SU-DHL-6 (cell line): ENCODE data around the gene DNAH17.

Experiments
- H2AFZ ChIP-seq: fragments of 200-600 bp; sonication (generic); 2 replicates; pipeline ENCODE4 v1.6.1; 2014; ENCODE audit warnings: low read depth, mild to moderate bottlenecking, moderate library complexity, mixed read lengths, antibody characterized with exemption, low read length; ENCODE audit not compliant: severe bottlenecking
- H3F3A ChIP-seq: fragments of 200-600 bp; shearing (Covaris generic); 2 replicates; pipeline ENCODE4 v1.6.0; 2016; ENCODE audit warnings: antibody characterized with exemption, mild to moderate bottlenecking; ENCODE audit not compliant: insufficient read depth
- H3K27ac ChIP-seq: fragments of 200-600 bp; sonication (generic); 2 replicates; pipeline ENCODE4 v1.5.1; 2016; ENCODE audit warnings: low read depth, mild to moderate bottlenecking, low read length, moderate library complexity, mixed read lengths
- H3K27me3 ChIP-seq: fragments of 200-600 bp; sonication (generic), shearing (Covaris generic); 2 replicates; pipeline ENCODE4 v1.6.0; 2014; ENCODE audit warnings: mild to moderate bottlenecking, low read length
- H3K36me3 ChIP-seq: fragments of 200-600 bp; sonication (generic); 2 replicates; pipeline ENCODE4 v1.6.1; 2014; ENCODE audit warnings: mild to moderate bottlenecking, low read length, mixed read lengths
- H3K4me2 ChIP-seq: fragments of 300-600, 200-600 bp; shearing (Covaris generic), sonication (generic); 2 replicates; pipeline ENCODE4 v1.6.0; 2014; ENCODE audit warnings: low read length, low read depth, mild to moderate bottlenecking; ENCODE audit not compliant: poor library complexity, severe bottlenecking
- H3K4me3 ChIP-seq: fragments of 200-600 bp; sonication (generic); 2 replicates; pipeline ENCODE4 v1.5.1; 2014; ENCODE audit warnings: antibody characterized with exemption, low read length, mild to moderate bottlenecking, mixed read lengths; ENCODE audit not compliant: insufficient read depth, poor library complexity, severe bottlenecking
- H3K79me2 ChIP-seq: fragments of 200-600 bp; sonication (generic); 2 replicates; pipeline ENCODE4 v1.6.1; 2014; ENCODE audit warnings: mild to moderate bottlenecking, low read length, moderate library complexity; ENCODE audit not compliant: insufficient read depth
- H3K9ac ChIP-seq: fragments of 200-600 bp; sonication (generic); 2 replicates; pipeline ENCODE4 v1.7.0; 2014; ENCODE audit warnings: mild to moderate bottlenecking, low read length
- H3K9me2 ChIP-seq: fragments of 200-600 bp; sonication (generic); replicated peaks from 2 replicates; pipeline ENCODE4 v1.6.1; 2014; ENCODE audit warnings: low read length; ENCODE audit not compliant: insufficient read depth
- H3K9me3 ChIP-seq: fragments of 200-600 bp; sonication (generic); 2 replicates; pipeline ENCODE4 v1.6.1; 2014; ENCODE audit warnings: low read length, mixed read lengths; ENCODE audit not compliant: insufficient read depth
- H4K20me1 ChIP-seq: fragments of 200-600 bp; sonication (generic); 2 replicates; pipeline ENCODE4 v1.6.1; 2014; ENCODE audit warnings: low read depth, mild to moderate bottlenecking, antibody characterized with exemption, low read length, moderate library complexity, mixed read lengths
- CTCF ChIP-seq: fragments of 200-600 bp; sonication (generic); IDR thresholded peaks from one replicate; pipeline ENCODE4 v1.5.1; 2017; ENCODE audit warnings: antibody characterized with exemption, mild to moderate bottlenecking, low read length, moderate library complexity; ENCODE audit not compliant: insufficient read depth, poor library complexity, severe bottlenecking
- EZH2phosphoT487 ChIP-seq: fragments of 200-600 bp; sonication (generic), shearing (Covaris generic); conservative IDR thresholded peaks from 2 replicates; pipeline ENCODE4 v1.6.1; 2018; ENCODE audit warnings: mild to moderate bottlenecking, antibody characterized with exemption, low read length, moderate library complexity, mixed read lengths

DNAH17 gene

DNA sequence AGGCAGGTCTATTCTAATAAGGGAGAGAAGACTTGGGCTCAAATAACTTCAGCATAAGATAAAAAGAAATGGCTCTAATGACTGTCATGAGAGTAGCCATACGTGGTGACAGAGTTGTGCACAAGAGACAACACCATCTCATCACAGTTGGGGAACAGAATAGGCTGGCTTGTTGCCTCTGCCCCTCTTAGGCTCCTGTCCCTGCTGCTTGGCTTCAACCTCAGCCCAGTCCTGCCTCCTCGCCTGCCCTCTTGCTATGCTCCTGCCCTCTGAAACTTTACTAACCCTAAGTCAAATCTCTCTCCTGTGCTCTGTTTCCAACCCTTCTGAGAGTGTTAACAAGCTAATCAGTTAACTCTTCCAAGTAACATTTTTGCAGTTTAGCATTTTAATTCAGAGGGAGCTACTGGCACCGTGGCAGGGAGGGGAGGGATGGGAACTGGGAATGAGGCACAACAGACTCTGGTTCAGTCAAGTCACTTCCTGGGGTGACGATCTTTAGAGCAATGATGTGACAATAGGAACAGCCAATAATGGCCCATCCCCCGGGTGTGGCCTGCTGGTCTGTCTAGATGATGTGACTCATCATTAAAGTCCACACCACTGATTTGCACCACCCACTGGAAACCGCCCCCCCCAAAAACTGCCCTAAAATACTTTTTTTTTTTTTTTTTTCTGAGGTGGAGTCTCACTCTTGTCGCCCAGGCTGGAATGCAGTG, 35.5 kb downstream of the DNAH17 start:
- no peak for TF ChIP-seq EZH2phosphoT487
- no peak for TF ChIP-seq CTCF
- Histone ChIP-seq H4K20me1 (no peaks in the 10 kb centered on the region), H3K36me3 (no peaks in the 10 kb centered on the region), H3K79me2 (no peaks in the 10 kb centered on the region), H3K9ac (no peak overlapping the region), H3K27ac (no peak overlapping the region), H3K27me3 (no peaks in the 10 kb centered on the region), H3K4me3 (no peak overlapping the region), H3K9me3 (no peaks in the 10 kb centered on the region), H3F3A (no peaks in the 10 kb centered on the region), H2AFZ (no peak overlapping the region), H3K9me2 (no peaks in the 10 kb centered on the region), H3K4me2 (no peak overlapping the region)

GRCh38 chr17:78539781-78540180, 37.4 kb downstream of the DNAH17 start:
- Histone ChIP-seq H3K36me3 (no peaks in the 10 kb centered on the region), H3F3A (no peaks in the 10 kb centered on the region)

DNA sequence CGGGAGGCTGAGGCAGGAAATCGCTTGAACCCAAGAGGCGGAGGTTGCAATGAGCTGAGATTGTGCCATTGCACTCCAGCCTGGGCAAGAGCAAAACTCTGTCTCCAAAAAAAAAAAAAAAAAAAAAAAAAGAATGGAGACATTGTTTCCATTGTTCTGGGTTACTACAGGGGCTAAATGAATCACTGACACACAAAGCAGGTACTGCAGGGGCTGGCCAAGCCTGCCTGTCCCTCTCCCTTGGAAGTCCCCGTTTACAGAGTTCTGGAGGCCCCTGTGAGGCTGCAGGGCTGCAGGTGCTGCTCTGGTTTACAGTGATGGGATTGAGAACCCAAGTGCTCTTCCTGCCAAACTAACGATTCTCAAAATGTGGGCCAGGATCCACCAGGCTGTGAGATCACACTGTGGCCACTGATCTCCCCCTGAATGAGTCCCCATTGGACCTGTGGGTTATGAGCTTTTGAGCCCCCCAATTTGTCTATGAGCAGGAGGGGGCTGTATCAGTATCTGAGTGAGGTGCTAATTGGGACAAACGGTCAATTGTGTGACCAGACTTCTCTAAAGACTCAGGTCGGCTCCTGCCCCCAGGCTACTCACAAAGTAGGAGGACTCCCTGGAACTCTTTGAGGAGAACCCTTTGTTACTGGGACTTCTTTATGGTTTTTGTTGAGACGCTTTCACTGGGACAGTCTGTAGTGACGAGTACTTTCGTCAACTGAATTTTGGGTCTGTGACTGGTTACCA, 39.0 kb downstream of the DNAH17 start:
- Histone ChIP-seq H3K9me2 (no peaks in the 10 kb centered on the region), H3K79me2 (no peaks in the 10 kb centered on the region), H2AFZ (no peak overlapping the region), H3K4me3 (no peak overlapping the region), H4K20me1 (no peaks in the 10 kb centered on the region), H3K36me3 (no peaks in the 10 kb centered on the region), H3F3A (no peaks in the 10 kb centered on the region), H3K4me2 (no peak overlapping the region), H3K9ac (no peak overlapping the region), H3K27ac (no peak overlapping the region), H3K9me3 (no peaks in the 10 kb centered on the region), H3K27me3 (no peaks in the 10 kb centered on the region)
- TF ChIP-seq CTCF (no peak), EZH2phosphoT487 (no peak)

More at GRCh38 chr17:78539781-78540180, 37.4 kb downstream of the DNAH17 start:
- H3K4me3 ChIP-seq: no peak overlapping the region
- no peaks in the 10 kb centered on the region for H3K9me2 ChIP-seq
- H3K27ac ChIP-seq: no peak overlapping the region
- H2AFZ ChIP-seq: no peak overlapping the region
- H3K79me2 ChIP-seq: no peaks in the 10 kb centered on the region
- no peak for TF ChIP-seq EZH2phosphoT487
- no peak for TF ChIP-seq CTCF
- H4K20me1 ChIP-seq: no peaks in the 10 kb centered on the region
- no peaks in the 10 kb centered on the region for H3K9me3 ChIP-seq
- no peaks in the 10 kb centered on the region for H3K27me3 ChIP-seq
- H3K4me2 ChIP-seq: no peak overlapping the region
- H3K9ac ChIP-seq: no peak overlapping the region
